ENCODE results near the gene PYROXD2.

PYROXD2 gene

GRCh38 chr10:98414932-98415730 is at the start of gene PYROXD2:
TSS of gene PYROXD2 (minus strand) at chr10:98415182. CDS start at chr10:98415135, 47 bp downstream.
- peak; percentile 97 for DNase-seq (ENCODE audit: low read depth, low spot score)

- no peak for DNase-seq (ENCODE audit: low read depth, low spot score)
Observed at GRCh38 chr10:98463976-98464754, 49.2 kb upstream of the PYROXD2 start.

- no peak for DNase-seq (ENCODE audit: low read depth, low spot score)
Observed at GRCh38 chr10:98463016-98463415, 48.0 kb upstream of the PYROXD2 start.

- no peak for DNase-seq (ENCODE audit: low read depth, low spot score)
Observed at GRCh38 chr10:98461500-98461842, 46.5 kb upstream of the PYROXD2 start.

- DNase-seq (ENCODE audit: low read depth, low spot score), result peak; percentile 78
Observed at GRCh38 chr10:98460837-98461499, 46.0 kb upstream of the PYROXD2 start.

GRCh38 chr10:98458809-98459784 is 44.1 kb upstream of the PYROXD2 start:
- DNase-seq (ENCODE audit: low read depth, low spot score), result no peak

GRCh38 chr10:98457721-98458120 is 42.7 kb upstream of the PYROXD2 start:
- DNase-seq (ENCODE audit: low read depth, low spot score), result no peak

- DNase-seq (ENCODE audit: low read depth, low spot score), result peak; percentile 39
Observed at GRCh38 chr10:98456686-98457482, 41.9 kb upstream of the PYROXD2 start.

- DNase-seq (ENCODE audit: low read depth, low spot score), result peak; percentile 24
Observed at GRCh38 chr10:98456043-98456570, 41.1 kb upstream of the PYROXD2 start.

GRCh38 chr10:98453729-98454128 is 38.7 kb upstream of the PYROXD2 start:
- no peak for DNase-seq (ENCODE audit: low read depth, low spot score)

- no peak for DNase-seq (ENCODE audit: low read depth, low spot score)
Observed at GRCh38 chr10:98450618-98451017, 35.6 kb upstream of the PYROXD2 start.

- DNase-seq (ENCODE audit: low read depth, low spot score), result no peak
Observed at GRCh38 chr10:98449287-98449686, 34.3 kb upstream of the PYROXD2 start.

GRCh38 chr10:98446661-98447221 is 31.8 kb upstream of the PYROXD2 start, which contains the start of gene HPS1:
TSS of gene HPS1 (minus strand) at chr10:98446935. CDS start at chr10:98443240, 3,695 bp downstream.
- DNase-seq (ENCODE audit: low read depth, low spot score), result peak; percentile 75

GRCh38 chr10:98446151-98446660 is 31.2 kb upstream of the PYROXD2 start:
- DNase-seq (ENCODE audit: low read depth, low spot score), result peak; percentile 30

- no peak for DNase-seq (ENCODE audit: low read depth, low spot score)
Observed at GRCh38 chr10:98445200-98445812, 30.3 kb upstream of the PYROXD2 start.

GRCh38 chr10:98444314-98445006 is 29.5 kb upstream of the PYROXD2 start:
- no peak for DNase-seq (ENCODE audit: low read depth, low spot score)

GRCh38 chr10:98438715-98439114 is 23.7 kb upstream of the PYROXD2 start:
- DNase-seq (ENCODE audit: low read depth, low spot score), result peak; percentile 18

- DNase-seq (ENCODE audit: low read depth, low spot score), result no peak
Observed at GRCh38 chr10:98436704-98437103, 21.7 kb upstream of the PYROXD2 start.

Measured in ELF-1 (cell line).